Glomerular visceral epithelial cell (primary cell): ENCODE results near the gene FANCM.
A peak's percentile ranks its signal among the peaks of the same experiment; 100 is the strongest.
"Not testable (repeated sequence)": the region's sequence is repeated elsewhere in the genome, so short reads cannot be mapped to it uniquely, and the experiment has no call there.

ENCODE experiments used
- DNase-seq: peaks from one replicate; pipeline ENCODE4 v3.0.0-alpha.2; 2016; ENCODE audit errors: extremely low spot score

Gene FANCM

DNA sequence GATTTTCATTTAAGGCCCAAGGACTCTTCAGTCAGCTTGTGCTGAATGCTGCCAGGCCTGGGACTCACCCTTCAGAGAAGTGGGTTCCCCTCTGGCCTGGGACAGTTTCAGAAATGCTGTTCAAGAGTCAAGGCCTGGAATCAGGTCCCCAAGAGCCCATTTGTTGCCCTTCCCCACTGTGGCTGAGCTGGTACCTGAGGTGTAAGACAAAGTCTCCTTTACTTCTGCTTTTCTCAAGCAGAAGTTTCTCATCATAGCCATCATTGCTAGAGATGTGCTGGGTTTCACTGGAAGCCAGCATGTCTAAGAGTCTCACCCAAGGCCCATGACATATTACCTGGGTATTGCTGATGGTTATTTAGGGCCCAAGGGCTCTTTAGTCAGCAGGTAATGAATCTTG lies 8.9 kb downstream of the FANCM start:
- no peak for DNase-seq

DNA sequence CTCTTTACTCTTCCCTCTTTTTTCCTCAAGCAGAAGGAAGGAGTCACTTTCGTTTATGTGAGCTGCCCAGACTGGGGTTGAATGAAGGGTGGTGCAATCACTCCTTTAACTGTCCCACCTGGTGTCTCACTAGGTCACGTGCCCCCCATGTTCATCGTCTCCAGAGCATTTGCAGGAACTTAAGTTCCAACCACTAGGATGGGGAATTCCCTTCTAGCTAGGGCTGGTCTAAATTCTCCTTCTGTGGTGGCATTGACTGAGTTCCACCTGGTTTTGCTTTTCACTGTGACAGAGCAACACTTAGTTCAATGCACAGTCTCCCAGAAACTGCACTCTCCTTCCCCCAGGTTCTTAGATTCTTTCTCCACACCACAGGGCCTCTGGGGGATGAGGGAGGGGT lies 9.5 kb downstream of the FANCM start:
- no peak for DNase-seq

DNA sequence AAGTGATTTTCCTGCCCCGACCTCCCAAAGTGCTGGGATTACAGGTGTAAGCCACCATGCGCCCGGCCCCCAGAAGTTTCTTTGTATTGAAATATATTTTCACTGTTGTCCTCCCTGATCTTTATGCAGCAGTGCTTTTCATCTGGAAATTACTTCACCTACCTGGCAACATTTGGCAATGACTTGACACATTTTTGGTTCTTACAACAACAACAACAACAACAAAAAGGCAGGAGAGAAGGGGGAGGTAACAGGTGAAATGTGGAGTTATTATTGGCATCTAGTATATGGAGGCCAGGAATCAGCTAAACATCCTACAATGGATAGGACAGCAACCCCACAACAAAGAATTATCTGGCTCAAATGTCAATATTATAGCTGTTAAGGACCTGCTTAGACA lies 13.9 kb downstream of the FANCM start:
- no peak for DNase-seq

DNA sequence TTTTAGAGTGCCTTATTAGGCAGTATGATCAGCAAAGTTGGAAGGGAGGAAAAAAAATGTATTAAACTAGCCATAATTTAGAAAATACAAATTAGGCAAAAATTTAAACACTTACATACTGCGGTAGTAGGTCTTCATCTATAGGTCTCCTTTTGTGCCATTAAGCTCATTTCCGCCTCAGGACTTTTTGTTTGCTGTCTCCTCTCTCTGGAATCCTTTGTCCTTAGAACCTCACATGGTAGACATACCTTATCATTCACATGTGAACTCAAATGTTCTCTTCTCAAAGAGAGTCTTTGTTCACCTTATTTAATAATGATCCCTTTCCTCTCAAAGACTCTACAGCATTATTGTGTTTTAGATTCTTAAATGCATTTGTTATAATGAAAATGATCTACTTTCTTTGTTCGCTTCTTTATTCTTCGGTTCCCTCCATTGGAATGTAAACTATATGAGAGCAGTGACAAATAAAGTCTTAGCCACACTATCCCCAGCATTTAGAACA lies 14.7 kb downstream of the FANCM start:
- no peak for DNase-seq

DNA sequence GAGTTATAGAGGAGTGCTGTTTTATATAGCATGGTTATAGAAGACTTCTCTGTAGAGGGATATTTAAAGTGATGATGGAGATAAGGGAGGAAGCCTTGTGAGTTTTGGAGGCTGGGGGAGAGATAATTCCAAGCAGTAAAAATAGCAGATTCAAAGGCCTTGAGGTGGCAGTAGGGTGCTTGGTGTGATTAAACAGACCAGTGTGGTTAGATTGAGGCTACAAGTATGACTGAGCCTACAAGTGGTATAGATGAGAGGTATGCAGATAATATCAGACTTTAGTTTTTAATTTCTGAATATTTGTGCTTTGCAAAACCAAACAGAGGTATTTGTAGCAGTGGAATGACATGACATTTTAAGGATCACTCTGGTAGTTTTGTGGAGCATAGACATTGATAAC lies 20.3 kb downstream of the FANCM start:
- DNase-seq, result no peak

DNA sequence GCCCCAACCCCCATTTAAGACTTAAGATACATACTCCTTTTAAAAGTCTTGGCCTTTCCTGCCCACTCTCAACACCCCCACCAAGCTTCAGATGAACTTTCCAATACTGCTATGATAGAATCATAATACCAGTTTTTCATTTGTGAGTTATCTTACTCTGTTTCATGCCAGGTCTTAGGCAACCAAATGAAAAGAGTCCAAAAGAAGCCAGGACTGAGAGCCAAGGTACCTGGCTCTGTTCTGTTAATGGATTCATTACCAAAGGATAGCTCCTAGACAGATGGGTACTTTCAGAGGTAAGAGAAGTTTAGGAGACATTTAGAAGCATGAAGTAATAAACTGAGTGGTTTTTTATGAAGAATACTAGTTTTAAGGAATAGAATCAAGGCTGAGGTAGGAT lies 34.2 kb downstream of the FANCM start:
- DNase-seq, result no peak

DNA sequence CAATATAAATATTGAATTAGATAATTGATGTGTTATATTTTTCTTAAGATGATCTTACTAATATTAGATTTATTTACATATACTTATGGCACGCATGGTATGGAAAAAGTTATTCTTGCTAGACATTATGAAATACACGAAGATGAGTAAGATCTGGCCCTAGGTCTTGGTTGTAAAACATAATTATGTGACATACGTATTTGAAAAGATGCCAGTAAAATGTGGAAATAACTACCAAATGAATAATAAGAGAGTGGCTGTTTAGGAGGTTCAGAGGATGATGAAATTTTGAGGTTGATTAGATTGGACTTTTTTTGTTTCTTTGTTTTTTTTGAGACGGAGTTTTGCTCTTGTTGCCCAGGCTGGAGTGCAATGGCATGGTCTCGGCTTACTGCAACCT lies 41.3 kb downstream of the FANCM start:
- DNase-seq, result no peak

DNA sequence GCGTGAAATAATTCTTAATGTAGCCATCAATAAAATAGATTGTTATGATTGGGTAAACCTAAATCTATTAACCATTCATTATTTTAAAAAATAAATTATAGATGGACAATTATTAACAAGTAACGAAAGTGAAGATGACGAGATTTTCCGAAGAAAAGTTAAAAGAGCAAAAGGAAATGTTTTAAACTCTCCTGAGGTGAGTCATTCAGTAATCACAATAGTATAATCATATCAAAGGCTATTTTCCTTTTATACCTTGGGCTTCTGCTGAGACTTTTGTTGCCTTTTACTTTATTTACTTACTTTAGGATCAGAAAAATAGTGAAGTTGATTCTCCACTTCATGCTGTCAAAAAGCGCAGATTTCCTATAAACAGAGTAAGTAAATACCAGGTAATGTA lies 45.6 kb downstream of the FANCM start:
- DNase-seq, result no peak

DNA sequence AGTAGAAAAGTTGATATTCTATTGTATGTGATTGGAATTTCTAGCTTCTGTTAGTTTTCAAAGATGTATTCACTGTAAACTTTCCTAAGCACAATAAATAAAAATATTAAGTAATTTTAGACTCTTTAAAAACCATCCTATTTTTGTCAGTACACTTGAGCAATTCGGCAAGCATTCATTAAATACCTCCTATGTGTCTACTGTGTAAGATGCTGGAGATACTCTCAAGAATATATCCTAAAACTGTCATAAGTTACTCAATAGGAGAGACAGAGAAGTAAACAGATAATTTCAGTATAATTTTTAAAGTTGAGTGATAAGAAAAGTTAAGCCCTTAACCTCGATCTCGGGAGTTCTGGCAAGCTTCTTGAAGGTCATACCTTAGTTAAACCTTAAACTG lies 46.1 kb downstream of the FANCM start:
- no peak for DNase-seq

DNA sequence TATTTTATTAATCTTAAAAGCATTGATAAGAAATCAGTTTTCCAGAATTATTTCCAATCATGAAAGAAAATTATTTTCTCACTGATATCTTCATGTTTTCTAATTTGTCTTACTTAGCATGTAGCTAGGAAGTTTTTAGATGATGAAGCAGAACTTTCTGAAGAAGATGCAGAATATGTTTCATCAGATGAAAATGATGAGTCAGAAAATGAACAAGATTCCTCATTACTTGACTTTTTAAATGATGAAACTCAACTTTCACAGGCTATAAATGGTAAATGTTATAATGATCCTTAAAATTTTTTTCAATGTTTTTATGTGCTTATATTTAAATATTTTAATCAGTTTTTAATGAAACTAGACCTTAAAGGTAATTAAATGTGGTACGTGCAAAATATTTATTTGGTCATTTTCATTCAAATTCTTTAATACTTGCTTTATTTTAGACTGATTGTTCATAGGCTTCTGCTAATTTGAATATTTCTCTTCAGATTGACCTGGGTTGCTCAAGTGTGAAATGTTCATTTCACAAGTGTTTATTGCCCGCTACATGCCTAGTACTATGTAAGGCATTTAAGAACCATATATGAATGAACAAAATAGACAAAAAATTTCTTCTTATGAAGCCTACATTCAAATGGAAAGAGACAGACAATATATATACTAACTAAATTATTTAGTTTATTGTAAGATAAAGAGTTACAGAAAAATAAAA lies 49.5 kb downstream of the FANCM start:
- no peak for DNase-seq

DNA sequence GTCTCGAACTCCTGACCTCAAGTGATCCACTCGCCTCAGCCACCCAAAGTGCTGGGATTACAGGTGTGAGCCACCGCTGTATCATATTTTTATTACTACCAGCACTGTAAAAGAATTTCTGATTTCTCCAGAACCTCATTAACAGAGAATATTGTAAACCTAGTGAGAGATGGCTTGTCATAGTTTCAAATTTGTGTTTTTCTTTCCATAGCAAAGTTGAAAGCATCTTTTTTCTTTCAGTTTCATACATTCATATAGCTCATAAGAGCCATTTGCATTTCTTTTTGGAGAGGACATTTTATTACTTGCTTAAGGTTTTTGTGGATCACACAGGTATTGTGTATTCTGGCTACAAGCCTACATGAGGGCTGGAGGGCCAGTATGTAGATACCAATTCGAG lies 59.2 kb downstream of the FANCM start:
- DNase-seq, result no peak

DNA sequence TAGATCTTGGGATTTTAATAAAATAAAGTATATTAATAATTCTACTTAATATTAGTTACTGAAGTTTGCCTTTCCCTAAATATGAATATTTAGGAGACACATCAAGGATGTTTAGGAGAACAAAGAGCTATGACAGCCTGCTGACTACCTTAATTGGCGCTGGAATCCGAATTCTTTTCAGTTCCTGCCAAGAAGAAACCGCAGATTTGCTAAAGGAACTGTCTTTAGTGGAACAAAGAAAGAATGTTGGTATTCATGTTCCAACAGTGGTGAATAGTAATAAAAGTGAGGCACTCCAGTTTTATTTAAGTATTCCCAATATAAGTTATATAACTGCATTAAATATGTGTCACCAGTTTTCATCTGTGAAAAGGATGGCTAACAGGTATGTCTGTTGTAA lies 62.8 kb downstream of the FANCM start:
- no peak for DNase-seq

DNA sequence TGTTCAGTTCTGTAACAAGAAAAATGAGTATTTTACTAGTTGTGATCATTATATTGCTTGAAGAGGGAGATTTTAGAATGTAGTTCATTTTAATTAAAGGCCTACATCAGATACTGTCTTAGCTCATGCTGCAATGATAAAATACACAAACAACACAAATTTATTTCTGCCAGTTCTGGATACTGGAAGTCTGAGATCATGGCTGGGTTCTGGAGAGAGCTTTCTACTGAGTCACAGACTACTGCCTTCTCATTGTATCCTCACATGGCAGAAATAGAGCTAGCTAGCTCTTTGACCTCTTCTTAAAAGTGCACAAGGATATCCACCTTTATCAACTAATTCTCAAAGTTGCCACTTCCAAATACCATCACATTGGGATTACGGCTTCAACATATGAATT lies 63.5 kb downstream of the FANCM start:
- no peak for DNase-seq

DNA sequence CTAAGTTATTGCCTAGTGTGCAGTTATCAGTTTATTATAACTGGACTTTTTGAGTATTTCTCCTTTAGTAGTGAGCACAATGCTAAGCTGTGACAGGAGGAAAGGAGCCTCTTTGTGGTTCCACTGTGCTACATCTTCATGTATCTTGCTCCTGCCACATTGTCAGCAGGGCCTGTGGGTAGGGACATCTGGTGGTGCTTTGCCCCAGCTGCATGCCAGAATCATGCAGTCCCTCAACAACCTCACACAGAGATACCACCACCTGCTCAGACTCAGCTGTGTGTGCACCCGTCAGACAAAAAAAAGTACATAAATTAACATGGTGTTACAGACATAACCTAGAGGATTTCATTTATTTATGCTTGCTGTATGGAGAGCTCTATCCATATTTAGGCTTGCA lies 66.2 kb downstream of the FANCM start:
- DNase-seq, result peak; percentile 10

DNA sequence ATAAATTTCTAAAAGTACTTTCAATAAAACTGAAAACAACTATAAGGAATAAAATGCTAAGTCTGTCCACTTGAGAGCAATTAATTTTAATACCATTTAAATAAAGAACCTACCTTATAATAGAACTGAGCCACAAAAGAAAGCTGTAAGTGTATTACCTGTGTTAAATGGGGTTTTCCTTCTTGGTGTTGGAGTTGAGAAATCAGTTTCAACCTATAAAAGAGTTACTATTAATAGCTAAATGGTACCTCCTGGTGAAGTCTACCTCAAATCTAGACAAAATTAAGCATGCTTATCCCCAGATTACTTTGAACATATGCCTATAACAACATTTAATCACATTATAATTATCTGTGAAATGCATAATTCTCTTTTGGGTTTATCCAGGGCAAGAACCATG lies 68.5 kb downstream of the FANCM start:
- DNase-seq, result no peak

DNA sequence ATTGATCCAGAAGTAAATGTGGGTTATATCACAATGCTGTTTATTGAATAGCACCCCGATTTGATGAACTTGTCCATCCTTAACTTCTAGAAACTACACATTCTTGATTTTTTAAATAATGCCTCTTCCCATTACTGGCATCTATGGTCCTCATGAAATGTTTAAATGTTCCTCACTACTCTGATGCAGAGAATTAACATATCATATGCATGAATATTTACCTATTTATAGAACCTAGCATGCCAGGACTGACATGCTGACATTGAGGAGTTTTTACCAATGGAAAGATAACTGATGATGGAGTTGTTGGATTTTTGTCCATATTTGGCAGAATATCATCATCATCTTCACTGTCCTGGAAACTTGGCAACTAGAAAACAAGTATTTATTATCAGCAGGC lies 74.4 kb downstream of the FANCM start:
- no peak for DNase-seq

DNA sequence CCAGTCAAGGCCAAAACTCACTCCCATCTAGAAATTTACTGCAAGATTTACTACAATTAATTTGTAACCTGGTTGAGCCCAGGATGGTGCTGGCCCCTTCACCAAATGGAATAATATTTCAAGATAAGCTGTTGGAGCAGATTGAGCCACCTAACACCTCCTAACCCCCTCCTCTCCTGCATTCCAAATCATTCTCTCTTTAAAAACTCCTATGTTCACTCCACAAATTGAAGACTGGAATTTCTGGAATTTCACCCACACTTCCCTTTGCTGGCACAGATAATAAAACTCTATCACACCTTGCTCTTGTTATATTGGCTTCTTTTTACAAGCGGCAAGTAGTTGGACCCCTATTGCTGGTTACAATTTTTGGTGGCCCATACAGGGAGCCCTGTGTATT lies 75.6 kb downstream of the FANCM start:
- no peak for DNase-seq

DNA sequence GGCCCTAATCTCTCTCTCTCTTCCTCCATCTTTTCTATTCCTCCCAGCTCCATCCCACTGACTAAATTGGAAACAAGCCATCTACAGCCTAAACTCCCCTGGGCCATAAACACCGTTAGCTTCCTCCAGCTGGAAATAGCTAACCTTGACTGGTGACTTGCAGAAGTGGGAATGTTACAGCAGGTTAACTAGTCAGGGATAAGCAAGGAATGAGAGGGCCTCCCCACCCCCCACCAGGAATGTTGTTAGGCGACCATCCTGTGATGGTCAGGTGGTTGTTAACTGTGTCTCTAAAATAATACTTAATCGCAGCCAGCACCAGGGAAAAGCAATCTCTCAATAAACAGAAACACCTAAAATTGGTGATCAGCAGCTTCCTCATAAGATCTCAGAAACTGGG lies 76.5 kb downstream of the FANCM start:
- DNase-seq, result no peak

DNA sequence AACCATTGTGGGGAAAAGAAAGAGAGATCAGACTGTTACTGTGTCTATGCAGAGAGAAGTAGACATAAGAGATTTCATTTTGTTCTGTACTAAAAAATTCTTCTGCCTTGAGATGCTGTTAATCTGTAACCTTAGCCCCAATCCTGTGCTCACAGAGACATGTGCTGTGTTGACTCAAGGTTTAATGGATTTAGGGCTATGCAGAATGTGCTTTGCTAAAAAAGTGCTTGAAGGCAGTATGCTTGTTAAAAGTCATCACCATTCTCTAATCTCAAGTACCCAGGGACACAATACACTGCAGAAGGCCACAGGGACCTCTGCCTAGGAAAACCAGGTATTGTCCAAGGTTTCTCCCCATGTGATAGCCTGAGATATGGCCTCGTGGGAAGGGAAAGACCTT lies 78.0 kb downstream of the FANCM start:
- DNase-seq, result not testable (repeated sequence)

DNA sequence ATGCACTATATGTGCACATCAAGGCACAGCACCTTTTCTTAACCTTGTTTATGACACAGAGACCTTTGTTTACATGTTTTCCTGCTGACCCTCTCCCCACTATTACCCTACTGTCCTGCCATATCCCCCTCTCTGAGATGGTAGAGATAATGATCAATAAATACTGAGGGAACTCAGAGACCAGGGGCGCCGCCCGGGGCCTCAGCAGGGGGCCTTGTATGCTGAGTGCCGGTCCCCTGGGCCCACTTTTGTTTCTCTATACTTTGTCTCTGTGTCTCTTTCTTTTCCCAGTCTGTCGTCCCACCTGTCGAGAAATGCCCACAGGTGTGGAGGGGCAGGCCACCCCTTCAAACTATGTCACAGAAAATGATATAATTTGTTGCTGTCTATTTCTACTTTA lies 78.6 kb downstream of the FANCM start:
- DNase-seq, result not testable (repeated sequence)

DNA sequence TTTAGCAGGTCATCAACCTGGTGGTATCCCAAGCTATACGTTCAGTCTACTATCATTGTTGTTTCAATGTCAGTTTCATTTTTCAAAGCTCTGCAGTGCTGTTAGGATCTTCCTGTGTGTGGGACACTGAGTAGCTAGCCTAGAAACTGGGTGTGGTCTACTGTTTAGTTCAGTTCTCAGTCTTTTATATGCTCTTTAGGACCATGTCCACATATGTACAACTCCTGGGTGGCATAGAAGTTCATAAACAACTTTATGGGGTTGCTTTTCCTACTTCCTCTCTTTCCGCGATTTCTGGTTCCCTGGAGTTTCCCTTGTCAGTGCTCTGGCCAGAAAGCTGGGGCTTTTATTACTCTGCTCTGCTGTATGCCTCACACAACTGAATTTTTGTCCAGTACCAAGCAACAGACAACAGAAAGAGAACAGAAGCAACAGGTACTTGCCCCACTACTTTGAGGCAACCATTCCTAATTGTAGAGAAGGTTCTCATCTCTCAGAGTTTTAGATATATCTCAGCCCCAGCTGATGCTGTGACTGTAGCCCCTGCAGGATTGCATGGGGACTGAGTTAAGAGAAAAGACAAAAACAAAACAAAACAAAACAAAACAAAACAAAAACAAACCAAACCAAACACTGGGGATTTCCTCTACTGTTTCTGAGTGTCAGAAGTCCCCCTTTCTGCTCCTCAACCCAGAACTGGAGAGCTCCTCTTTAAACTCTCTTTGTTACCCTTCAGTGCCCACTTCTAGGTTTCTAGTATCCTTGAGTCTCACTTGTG lies 86.9 kb downstream of the FANCM start:
- DNase-seq, result no peak

DNA sequence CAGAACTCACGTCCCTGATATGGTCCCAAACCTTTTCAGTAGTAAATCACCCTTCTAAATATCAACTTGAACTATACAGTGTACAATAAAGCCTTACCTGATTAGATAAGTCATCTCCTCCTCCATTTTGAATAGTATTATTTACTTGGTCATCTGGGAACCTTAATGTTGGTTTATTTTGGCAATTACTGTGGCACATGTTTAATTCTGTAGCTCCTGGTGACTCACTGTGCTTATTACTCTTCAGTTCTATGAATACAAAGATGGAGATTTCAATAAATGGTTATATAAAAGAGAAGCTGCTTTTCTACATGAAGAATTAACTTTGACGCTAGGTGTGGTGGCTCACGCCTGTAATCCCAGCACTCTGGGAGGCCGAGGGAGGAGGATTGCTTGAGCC lies 91.8 kb downstream of the FANCM start:
- no peak for DNase-seq

DNA sequence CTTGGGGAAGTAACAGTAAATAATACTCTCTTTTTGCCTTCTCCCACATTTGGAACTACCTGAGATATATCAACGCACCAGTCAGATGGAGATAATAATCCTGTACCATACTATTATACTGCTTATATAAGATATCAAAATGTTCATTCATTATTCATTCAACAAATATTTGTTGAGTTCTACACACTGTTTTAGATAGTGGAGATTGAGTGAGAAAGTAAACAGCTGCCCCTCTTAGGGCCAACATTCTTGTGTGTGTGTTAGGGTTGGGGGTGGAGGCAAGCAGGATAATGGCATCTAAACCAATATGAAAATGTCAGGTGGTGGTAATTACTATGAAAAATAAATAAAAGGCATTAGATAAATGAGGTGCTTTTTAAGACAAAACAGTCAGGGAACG lies 103.3 kb downstream of the FANCM start:
- DNase-seq, result no peak

DNA sequence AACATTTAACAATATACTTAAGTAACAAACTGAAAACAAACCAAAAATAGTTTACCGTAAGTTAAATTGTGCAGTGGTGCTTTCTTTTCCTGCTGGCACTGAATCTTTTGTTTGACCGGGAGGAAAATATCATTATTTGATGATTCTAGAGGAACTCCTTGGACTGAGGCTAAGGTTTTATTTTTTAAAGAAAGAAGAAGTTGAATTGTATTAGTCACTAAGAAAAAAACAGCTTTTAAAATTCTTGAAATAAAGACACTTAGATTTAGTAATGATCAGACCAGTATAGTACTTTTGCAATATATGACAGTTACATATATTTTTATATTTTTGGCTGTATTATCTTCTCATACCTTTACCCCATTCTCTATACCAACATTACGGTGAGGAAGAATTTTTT lies 107.0 kb downstream of the FANCM start:
- no peak for DNase-seq
